Astrocyte of the spinal cord (primary cell): Measurements from ENCODE around the gene PUS3.
A peak's percentile ranks its signal among the peaks of the same experiment; 100 is the strongest.
"Not testable (repeated sequence)": the region's sequence is repeated elsewhere in the genome, so short reads cannot be mapped to it uniquely, and the experiment has no call there.

Experiments used
- DNase-seq: peaks from one replicate; pipeline ENCODE4 v3.0.0; 2011; ENCODE audit warnings: low read depth, low spot score
- H3K4me3 ChIP-seq: 2 replicates; pipeline ENCODE4 v1.5.1; 2011; ENCODE audit warnings: low read depth, mild to moderate bottlenecking, low read length, moderate library complexity
- in situ Hi-C: cut with HindIII; loops from 2 replicates; pipeline ENCODE4 v1.10.0; 2017; ENCODE audit warnings: low sequenced_read_pairs
- TF ChIP-seq, protein P1 (sequence below): IDR thresholded peaks from 2 replicates; pipeline ENCODE4 v1.5.1; 2012; ENCODE audit warnings: low read depth, mild to moderate bottlenecking, low read length, inconsistent platforms

The PUS3 gene

DNA sequence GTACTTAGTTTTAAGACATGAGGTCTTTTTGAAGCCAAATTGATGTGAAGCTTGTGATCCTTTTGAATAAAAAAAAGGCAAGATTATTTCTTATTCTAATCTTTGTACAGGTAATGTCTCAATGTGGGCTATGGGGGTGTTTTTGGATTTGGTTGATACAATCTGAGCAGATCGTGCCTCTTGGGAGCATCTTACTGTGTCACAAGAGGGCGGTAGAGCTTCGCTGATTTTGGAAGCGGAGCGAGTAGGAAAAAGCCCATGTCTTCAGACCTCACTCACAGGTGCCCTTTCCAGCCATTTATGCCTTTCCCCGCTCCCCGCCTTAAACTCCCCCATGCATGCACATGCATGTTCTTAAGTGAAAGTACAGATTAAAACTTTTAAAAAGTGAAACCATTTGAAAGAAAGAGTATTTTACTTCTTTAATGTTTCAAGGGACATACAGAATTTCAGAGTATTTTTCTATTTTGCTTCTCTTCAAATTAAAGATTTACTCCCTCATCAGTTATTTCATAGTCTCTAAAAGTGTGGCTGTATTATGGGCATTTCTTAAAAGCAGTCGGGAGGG lies 20.1 kb upstream of the PUS3 start:
- no peak overlapping the region for H3K4me3 ChIP-seq
- peak; percentile 67 for DNase-seq
- in situ Hi-C loops, result no loop called here
- TF ChIP-seq, protein P1, sequence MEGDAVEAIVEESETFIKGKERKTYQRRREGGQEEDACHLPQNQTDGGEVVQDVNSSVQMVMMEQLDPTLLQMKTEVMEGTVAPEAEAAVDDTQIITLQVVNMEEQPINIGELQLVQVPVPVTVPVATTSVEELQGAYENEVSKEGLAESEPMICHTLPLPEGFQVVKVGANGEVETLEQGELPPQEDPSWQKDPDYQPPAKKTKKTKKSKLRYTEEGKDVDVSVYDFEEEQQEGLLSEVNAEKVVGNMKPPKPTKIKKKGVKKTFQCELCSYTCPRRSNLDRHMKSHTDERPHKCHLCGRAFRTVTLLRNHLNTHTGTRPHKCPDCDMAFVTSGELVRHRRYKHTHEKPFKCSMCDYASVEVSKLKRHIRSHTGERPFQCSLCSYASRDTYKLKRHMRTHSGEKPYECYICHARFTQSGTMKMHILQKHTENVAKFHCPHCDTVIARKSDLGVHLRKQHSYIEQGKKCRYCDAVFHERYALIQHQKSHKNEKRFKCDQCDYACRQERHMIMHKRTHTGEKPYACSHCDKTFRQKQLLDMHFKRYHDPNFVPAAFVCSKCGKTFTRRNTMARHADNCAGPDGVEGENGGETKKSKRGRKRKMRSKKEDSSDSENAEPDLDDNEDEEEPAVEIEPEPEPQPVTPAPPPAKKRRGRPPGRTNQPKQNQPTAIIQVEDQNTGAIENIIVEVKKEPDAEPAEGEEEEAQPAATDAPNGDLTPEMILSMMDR, result peak; percentile 88

DNA sequence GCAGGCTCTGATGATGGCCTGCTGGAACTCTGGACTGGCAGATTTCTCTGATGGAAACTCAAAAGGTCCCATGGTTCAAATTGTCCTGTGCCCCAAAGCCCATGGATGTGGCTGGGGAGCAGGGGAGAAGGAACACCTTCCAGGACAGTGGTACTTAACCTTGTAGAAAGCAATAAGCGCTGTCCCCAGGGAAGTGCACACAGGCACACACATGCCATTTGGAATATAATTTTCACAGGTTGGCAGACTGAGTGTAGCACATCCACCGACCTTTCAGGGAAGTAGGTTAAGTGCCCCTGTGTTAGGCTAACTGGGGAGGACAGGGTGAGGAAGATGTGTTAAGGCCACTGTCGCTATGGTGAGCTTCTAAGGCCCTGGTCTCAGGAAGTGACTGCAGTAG lies 19.1 kb upstream of the PUS3 start:
- no peak overlapping the region for H3K4me3 ChIP-seq
- TF ChIP-seq, protein P1, result no peak
- in situ Hi-C loops, result no loop called here
- DNase-seq, result no peak

DNA sequence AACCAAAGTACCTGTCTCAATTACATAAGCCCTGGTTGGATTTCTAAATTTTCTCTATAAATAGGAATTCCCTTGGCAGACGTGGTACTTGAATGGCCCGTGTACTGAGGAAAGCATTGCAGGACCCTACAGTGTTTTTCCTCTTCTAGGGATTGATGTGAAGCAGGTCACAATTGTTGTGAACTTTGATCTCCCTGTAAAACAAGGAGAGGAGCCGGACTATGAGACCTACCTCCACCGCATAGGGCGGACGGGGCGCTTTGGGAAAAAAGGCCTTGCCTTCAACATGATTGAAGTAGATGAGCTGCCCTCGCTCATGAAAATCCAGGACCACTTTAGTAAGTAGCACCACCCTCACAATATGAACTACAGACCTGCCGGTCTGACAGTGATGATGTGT lies 18.0 kb upstream of the PUS3 start:
- TF ChIP-seq, protein P1, result no peak
- in situ Hi-C loops, result no loop called here
- no peak for DNase-seq
- no peak overlapping the region for H3K4me3 ChIP-seq

DNA sequence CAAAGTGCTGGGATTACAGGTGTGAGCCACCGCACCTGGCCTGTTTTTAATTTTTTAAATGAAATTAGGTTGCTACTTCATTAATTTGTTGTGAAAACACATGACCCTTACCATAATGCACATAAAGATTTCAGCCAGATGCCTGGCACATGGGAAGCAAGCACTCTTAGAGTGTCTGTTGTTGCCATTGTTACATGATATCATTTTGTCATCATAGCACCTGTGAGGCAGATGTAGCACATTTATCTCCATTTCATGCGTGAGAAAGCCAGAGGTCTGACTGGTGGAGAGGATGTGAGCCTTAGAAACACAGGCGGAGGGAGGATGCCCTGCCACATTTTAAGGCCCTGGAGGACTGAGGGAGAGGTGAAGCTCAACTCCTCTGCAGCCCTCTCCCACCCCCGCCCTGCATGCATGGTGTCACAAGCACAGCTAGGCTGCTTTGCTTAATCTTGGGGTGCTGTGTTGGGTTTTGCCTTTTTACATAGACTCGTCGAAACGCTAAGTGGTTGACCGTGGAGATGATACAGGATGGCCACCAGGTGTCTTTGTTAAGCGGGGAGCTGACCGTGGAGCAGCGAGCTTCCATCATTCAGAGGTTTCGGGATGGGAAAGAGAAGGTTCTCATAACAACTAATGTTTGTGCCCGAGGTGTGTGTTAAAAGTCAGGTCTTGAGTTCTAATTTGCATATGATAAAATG lies 15.3 kb upstream of the PUS3 start:
- H3K4me3 ChIP-seq, result no peak overlapping the region
- in situ Hi-C loops, result no loop called here
- no peak for DNase-seq
- TF ChIP-seq, protein P1, result no peak

DNA sequence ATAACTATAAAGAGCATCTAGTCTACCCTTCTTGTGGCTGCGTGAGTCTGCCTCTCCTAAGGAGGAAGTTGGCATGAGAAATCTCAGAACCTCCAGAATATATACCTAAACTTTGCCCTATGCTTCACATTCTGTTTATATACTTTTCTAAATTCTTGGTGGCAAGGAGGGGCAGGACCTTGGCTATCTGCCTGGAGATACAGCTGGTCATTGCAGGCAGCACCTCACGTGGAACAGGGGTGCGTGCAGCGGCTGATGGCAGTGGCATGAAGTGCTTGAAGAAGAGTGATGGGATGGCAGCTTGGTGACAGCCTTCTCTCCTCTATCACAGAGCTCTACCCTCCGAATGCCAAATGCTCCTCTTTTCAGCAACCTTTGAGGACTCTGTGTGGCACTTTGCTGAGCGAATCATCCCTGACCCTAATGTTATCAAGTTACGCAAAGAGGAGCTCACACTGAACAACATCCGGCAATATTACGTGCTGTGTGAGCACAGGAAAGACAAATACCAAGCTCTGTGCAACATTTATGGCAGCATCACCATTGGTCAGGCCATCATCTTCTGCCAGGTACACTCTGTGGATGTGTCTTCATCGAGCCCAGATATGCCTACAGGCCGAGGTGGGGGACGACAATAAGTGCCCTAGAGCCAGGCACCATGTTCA lies 13.8 kb upstream of the PUS3 start:
- in situ Hi-C loops, result no loop called here
- no peak for DNase-seq
- H3K4me3 ChIP-seq, result no peak overlapping the region
- TF ChIP-seq, protein P1, result no peak

DNA sequence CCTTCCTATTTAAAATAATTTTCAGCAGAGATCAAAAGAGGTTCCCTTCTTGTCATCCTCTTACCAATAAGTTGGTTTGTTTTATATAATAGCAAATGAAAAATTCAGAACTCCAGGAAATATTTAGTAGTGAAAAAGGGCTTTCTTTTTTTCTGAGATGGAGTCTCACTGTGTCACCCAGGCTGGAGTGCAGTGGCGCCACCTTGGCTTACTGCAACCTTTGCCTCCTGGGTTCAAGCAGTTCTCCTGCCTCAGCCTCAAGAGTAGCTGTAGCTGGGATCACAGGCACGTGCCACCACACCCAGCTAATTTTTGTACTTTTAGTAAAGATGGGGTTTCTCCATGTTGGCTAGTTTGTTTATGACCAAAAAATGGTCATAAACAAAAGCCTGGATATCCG lies 11.6 kb upstream of the PUS3 start:
- in situ Hi-C loops, DNase-seq, H3K4me3 ChIP-seq: not testable (repeated sequence)

DNA sequence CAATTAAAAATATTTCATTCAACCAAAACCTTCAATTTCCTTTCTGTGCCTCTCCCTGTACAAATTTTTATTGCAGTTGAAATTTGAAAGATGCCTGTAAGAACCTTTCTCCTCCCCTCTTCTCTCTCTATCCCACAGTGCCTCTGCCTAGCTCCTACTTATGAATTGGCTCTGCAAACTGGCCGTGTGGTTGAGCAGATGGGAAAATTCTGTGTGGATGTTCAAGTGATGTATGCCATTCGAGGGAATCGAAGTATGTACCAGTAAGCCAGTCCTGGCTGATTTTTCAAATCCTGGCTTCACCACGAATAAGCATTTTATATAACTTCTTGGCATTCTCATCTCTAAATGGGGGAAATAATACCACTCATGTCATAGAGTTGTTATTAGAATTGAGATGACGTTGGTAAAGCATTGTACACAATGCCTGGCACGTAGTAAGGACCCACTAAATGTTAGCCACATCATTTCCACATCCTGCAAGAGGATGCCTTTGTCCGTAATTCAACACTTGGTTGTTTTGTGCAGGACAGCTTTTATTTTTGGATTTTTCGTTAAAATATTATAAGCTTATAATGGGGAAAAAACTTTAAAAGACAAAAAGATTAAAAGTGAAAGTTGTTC lies 7.3 kb upstream of the PUS3 start:
- TF ChIP-seq, protein P1, result no peak
- in situ Hi-C loops, result no loop called here
- DNase-seq, result no peak
- H3K4me3 ChIP-seq, result no peak overlapping the region
